HFFc6 (cell line): ENCODE measurements around the gene TMEM185A. TPM values are rescaled to one million over a fixed set of nuclear protein-coding genes. Genes with fewer than 3 reads are reported as not detected.
A peak's percentile ranks its signal among the peaks of the same experiment; 100 is the strongest.
"Not testable (repeated sequence)": the region's sequence is repeated elsewhere in the genome, so short reads cannot be mapped to it uniquely, and the experiment has no call there.

Experiments used
- DNase-seq: peaks from one replicate; pipeline ENCODE4 v3.0.0-alpha.2; 2018
- H3K27ac Mint-ChIP-seq: 2 replicates; pipeline ENCODE4 v1.8.0; 2020; ENCODE audit warnings: mild to moderate bottlenecking, mixed read lengths
- H3K27me3 Mint-ChIP-seq: 2 replicates; pipeline ENCODE4 v1.8.0; 2021; ENCODE audit warnings: mild to moderate bottlenecking, moderate library complexity, mixed read lengths; ENCODE audit not compliant: insufficient read depth
- H3K36me3 Mint-ChIP-seq: 2 replicates; pipeline ENCODE4 v1.8.0; 2021; ENCODE audit warnings: low read depth, mixed read lengths
- H3K4me1 Mint-ChIP-seq: 2 replicates; pipeline ENCODE4 v1.8.0; 2020; ENCODE audit warnings: low read depth, mixed read lengths
- H3K4me3 Mint-ChIP-seq: 2 replicates; pipeline ENCODE4 v1.8.0; 2020; ENCODE audit warnings: mild to moderate bottlenecking, moderate library complexity, mixed read lengths
- H3K9me3 Mint-ChIP-seq: 2 replicates; pipeline ENCODE4 v1.8.0; 2020; ENCODE audit warnings: mild to moderate bottlenecking, mixed read lengths
- total RNA-seq, 6 experiments: library from RNA; stranded (reverse); fragmentation: NEBNext Ultra II Directional; extraction: Animal tissue kit (Norgen Biotek cat#: 25700); gene quantifications; 2 replicates in 1 of 6; 3 replicates in 5 of 6; pipeline ENCODE4 v1.2.3, GENCODE V29; 2021
- TF ChIP-seq, protein P1 (sequence below): fragments of 200-600 bp; sonication (generic); IDR thresholded peaks from 2 replicates; pipeline ENCODE4 v1.5.0; 2021; ENCODE audit warnings: antibody characterized with exemption, mild to moderate bottlenecking

Gene TMEM185A
- total RNA-seq, 6 experiments from 2014 or later, result 14.7 to 19.8 (median 16.4) TPM

DNA sequence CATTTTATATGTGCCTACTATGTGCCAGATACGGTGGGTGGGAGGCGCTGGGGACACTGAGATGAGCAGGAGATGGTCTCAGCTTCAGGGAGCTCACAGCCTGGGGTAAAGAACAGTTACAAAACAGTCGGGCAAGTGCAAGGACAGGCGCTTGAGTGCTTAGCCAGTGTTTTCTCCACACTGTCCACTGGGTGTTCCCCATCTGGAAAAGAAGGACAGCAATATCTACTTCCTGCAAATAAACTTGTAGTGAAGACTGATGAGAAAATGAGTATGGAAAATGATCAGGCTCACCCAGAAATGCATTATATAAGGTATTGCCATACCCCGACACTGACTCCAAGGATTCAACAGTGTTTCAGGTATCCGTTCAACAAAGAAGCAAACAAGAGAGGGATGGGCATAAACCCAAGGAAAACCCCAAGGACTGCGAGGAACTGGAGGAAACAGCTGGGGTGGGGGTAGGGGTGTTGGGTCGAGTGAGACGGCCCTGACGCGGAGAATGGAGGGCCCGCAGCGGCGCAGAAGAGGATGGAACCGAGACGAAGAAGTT lies 835 bp downstream of the TMEM185A start:
- peak; percentile 52 for DNase-seq
- TF ChIP-seq, protein P1, sequence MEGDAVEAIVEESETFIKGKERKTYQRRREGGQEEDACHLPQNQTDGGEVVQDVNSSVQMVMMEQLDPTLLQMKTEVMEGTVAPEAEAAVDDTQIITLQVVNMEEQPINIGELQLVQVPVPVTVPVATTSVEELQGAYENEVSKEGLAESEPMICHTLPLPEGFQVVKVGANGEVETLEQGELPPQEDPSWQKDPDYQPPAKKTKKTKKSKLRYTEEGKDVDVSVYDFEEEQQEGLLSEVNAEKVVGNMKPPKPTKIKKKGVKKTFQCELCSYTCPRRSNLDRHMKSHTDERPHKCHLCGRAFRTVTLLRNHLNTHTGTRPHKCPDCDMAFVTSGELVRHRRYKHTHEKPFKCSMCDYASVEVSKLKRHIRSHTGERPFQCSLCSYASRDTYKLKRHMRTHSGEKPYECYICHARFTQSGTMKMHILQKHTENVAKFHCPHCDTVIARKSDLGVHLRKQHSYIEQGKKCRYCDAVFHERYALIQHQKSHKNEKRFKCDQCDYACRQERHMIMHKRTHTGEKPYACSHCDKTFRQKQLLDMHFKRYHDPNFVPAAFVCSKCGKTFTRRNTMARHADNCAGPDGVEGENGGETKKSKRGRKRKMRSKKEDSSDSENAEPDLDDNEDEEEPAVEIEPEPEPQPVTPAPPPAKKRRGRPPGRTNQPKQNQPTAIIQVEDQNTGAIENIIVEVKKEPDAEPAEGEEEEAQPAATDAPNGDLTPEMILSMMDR, result peak; percentile 35
- Mint-ChIP-seq H3K9me3 (no peaks in the 10 kb centered on the region), H3K4me3 (peak overlapping the region; percentile 96), H3K27me3 (peaks cover 11% of the 10 kb centered on the region), H3K4me1 (peaks cover 23% of the 10 kb centered on the region), H3K27ac (peak overlapping the region; percentile 81), H3K36me3 (no peaks in the 10 kb centered on the region)

GRCh38 chrX:149629730-149630387 lies 1.7 kb downstream of the TMEM185A start:
- DNase-seq, result no peak
- Mint-ChIP-seq H3K27ac (peak overlapping the region; percentile 81; the same call in 1 of the 2 replicates), H3K27me3 (peaks cover 7% of the 10 kb centered on the region; the same call in 1 of the 2 replicates), H3K4me3 (peak overlapping the region; percentile 96), H3K36me3 (no peaks in the 10 kb centered on the region), H3K4me1 (peaks cover 23% of the 10 kb centered on the region), H3K9me3 (no peaks in the 10 kb centered on the region)
- TF ChIP-seq, protein P1, result no peak

DNA sequence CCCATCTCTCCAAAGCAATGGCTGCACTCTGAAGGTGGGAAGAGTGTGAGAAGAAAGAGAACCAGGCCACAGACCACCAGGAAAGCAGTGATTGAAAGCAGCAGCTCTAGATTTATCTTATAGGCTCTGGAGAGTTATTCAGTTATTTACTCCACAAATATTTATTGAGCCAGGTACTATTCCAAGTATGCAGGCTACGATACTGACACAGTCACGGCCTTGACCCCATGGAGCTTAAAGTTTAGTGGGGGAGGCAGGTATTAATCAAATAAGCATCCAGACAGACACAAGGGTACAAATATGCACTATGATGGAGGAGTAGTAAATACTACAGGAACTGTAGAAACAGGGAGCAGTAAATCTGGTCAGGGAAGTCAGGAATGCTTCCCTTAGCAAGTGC lies 2.8 kb downstream of the TMEM185A start:
- no peaks in the 10 kb centered on the region for H3K9me3 Mint-ChIP-seq
- no peak overlapping the region for H3K27ac Mint-ChIP-seq
- no peak overlapping the region for H3K4me3 Mint-ChIP-seq
- H3K4me1 Mint-ChIP-seq, result peaks cover 23% of the 10 kb centered on the region
- TF ChIP-seq, protein P1, result no peak
- no peaks in the 10 kb centered on the region; the same call in 1 of the 2 replicates for H3K27me3 Mint-ChIP-seq
- DNase-seq, result no peak
- H3K36me3 Mint-ChIP-seq, result no peaks in the 10 kb centered on the region

DNA sequence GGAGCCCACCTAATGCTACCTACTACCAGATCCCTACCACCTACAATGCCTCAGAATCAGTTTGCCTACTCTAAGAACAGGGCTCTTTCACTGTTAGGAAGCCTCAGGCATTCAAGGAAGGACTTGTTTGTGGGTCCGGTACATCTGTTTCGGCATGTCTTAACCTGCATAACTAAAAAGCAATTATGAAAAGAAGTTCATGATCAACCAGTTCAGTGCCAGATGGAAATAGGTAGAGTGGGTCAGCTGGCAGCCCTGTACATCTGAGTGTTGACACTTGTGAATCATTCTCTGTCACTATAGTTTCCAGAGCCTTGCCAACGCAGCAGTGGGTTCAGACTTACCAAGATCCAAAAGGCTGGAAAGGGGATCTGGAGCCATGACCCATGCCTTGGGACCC lies 3.3 kb downstream of the TMEM185A start:
- TF ChIP-seq, protein P1, result no peak

GRCh38 chrX:149626829-149627228 lies 4.8 kb downstream of the TMEM185A start:
- DNase-seq, H3K36me3 Mint-ChIP-seq, H3K9me3 Mint-ChIP-seq, H3K27ac Mint-ChIP-seq, H3K27me3 Mint-ChIP-seq, H3K4me3 Mint-ChIP-seq: not testable (repeated sequence)
- H3K4me1 Mint-ChIP-seq, result peaks cover 18% of the 10 kb centered on the region

More for the DNA sequence above, 3.3 kb downstream of the TMEM185A start:
- Mint-ChIP-seq H3K27ac (no peak overlapping the region), H3K36me3 (no peaks in the 10 kb centered on the region), H3K27me3 (no peaks in the 10 kb centered on the region; the same call in 1 of the 2 replicates), H3K4me1 (peaks cover 23% of the 10 kb centered on the region), H3K4me3 (no peak overlapping the region), H3K9me3 (no peaks in the 10 kb centered on the region)
- no peak for DNase-seq

DNA sequence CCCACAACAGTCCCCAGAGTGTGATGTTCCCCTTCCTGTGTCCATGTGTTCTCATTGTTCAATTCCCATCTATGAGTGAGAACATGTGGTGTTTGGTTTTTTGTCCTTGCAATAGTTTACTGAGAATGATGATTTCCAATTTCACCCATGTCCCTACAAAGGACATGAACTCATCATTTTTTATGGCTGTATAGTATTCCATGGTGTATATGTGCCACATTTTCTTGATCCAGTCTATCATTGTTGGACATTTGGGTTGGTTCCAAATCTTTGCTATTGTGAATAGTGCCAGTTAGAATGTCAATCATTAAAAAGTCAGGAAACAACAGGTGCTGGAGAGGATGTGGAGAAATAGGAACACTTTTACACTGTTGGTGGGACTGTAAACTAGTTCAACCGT lies 11.9 kb downstream of the TMEM185A start:
- not testable (repeated sequence) for H3K9me3 Mint-ChIP-seq, H3K27ac Mint-ChIP-seq

More for the DNA sequence above, 11.9 kb downstream of the TMEM185A start:
- H3K36me3 Mint-ChIP-seq, DNase-seq, H3K4me3 Mint-ChIP-seq, H3K27me3 Mint-ChIP-seq, H3K4me1 Mint-ChIP-seq: not testable (repeated sequence)
